AML-193 (cell line): Measurements from ENCODE around the gene MCM6.
"Not testable (repeated sequence)": the region's sequence is repeated elsewhere in the genome, so short reads cannot be mapped to it uniquely, and the experiment has no call there.

Source experiments
- DNase-seq, 2 experiments: peaks; one replicate each; lab custom pipeline; 2025; lab: John Stamatoyannopoulos, UW

The MCM6 gene

DNA sequence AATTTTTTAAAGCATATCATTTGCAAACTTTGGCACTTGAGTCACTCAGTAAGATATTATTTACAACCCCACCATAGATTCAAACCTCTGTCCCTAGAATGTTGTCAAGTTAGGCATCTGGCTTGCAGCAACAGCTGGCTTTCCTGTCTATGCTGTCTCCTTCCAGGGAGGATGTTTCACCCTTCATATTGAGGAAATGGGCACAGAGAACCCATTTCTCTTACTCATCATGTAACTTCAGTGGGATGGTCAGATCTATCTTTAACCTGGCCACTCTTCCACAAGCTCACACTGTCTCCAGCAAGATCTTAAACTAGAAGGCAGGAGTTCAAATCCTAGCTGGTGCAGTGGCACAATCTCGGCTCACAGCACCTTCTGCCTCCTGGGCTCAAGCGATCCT, 55.1 kb downstream of the MCM6 start:
- DNase-seq, result no peak

DNA sequence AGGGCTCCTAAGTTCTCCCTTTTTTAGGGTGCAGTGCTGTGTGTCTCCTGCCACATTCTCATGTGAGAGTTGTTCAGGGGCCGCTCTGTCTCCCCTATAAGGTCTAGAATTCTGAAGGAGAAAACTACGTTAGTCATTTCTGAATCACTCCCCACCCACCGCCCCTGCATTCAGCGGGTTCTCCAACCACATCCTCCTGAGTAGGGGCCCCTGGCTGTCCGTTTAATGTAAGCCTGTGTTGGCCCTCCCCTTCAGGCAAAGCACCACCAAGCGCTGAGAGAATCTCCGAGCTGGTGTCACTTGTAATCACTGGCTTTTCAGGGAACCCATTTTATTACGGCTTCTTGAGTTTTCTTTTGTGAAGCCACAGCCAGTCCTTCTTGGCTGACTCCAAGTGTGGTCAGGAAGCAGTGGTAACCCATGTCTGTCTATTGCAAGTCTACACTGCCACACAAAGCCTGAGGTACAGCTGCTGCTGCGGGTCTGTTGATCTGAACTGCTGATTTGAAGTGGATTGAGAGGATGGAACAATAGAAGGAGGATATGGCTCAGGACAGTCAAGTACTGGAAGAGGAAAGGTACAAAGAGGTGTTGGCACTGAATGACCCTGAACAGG, 56.1 kb downstream of the MCM6 start:
- no peak for DNase-seq

DNA sequence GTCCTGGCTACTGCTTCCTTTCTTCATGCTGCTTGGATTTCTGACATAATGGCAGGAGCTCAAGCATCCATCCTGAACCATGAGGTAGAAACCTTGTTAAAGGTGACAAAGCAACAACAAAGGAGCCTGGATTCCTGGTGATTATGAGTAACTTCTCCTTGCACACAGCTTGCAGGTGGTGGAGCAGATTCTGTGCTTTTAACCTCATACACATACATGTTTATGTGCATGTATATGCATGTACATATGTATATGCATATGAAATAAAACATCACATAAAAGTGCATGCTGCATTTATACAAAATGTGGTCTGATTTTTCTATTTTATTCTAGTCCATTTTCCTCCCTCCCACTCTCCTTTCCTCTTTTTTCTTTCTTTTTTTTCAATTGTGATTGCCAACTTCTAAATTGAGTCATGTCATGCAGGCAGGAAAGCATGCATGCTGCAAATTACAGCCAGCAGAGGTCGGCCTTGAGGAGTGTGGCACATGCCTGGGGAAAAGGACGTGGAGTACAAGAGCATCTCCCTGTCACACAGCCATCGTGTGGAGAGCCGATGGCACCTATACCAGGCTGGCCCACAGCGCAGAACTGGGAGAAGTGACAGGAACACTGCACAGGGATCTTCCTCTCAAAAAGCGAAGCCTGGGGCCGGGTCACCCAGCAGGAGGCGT, 57.2 kb downstream of the MCM6 start:
- DNase-seq, result peak; percentile 3 to 28

DNA sequence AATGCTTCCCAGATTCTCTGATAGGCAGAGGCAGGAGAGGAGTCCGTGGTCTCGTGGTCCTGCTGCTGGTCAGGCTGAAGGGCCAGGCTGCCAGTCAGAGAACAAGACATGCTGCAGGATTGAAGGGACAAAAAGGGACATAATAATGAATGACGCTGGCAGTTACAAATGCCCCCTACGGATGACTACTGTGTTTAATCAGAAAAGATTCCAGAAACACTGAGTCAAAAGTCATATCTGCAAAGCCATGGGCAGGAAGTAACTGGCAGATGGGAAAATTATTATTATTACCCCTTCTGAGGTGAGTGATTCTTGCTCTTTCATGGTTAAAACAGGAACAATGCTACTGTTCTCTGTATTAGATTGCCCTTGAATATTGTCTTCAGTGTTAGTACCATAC, 58.3 kb downstream of the MCM6 start:
- DNase-seq, result no peak

DNA sequence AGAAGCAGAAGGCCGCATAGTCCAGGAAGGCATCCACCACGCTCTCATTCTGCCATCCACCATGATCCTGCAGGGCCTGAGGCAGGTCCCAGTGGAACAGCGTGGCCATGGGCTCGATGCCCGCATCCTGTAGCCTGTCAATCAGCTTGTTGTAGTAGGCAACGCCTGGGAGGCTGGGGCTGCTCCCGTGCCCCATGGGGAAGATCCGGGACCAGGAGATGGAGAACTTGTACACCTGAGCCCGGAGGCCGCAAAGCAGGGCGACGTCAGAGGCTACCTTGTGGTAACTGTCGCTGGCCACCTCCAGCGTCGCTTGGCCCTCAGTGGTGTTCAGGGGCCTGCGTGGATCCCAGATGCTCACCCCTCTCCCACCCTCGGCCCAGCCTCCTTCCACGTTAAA, 58.8 kb downstream of the MCM6 start:
- no peak for DNase-seq

DNA sequence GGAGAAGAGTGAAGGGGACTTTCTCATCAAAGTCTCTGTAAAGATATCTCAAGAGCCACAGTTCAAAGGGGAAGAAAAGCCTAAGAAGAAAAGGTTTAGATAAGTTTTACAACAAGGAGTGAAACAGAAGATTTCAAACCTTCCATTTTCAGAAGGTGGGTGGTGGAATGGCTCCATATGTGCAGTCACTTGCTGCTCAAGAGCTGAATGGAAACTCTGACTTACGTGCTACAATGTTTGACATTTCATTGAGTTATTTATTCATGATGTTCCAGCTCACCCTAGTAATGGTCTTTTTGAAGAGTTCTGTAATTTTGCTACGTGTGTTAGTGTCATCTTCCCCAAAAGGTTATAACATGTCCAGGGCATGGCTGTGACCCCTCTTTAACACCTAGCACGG, 61.0 kb downstream of the MCM6 start:
- DNase-seq, result no peak

DNA sequence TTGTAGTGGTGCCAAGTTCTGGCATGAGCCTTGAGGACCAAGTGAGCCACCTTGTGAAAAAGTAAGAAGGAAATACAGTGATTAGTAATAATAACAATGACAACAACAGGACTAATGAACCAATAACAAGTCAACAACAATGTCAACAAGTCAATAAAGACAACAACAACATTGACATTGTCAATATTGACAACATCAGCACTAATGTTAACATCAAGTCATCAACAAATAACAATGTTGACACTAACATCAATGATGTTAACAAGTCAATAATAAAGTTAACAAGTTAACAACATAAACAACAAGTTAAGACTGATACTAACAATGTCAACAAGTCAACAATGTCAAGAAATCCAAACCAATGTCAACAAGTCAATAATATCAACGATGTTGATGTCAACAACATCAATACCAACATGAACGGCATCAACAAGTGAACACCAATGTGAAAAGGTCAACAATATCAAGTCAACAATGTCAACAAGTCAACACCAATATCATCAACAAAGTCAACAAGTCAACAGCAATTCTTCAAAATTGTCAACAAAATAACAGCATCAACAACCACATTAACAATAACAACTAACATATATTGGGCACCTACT, 63.2 kb downstream of the MCM6 start:
- DNase-seq, result no peak

DNA sequence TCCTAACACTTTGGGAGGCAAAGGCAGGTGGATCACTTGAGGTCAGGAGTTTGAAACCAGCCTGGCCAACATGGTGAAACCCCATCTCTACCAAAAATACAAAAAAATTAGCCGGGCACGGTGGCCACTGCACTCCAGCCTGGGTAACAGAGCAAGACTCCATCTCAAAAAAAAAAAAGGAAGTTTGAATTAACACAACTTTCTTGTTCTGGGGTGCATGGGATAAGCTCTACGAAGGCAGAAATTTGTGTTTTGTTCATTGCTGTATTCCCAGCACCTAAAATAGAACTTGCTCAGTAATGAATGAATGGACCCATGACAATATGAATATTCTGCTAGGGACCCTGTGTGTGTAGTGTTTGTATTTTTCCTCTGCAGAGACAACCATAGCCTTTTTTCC, 68.4 kb downstream of the MCM6 start:
- DNase-seq, result not testable (repeated sequence)

DNA sequence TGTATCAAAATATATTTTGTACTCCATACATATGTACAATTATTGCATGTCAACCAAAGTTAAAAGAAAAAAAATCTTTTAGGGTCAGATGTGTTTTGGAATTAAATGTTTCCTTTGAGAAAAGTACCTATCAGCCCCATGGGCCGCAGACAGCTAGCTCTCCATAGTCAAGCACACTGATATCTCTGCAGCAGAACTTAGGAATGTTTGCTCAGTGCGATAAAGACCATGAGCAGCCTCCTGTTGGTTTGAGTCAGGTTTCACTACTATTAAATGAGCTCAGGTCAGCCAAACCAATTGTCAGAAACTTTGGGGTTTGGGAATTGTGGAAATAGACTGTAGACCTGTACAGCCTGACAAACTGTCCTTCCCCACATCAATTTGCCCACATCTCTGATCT, 73.0 kb downstream of the MCM6 start:
- DNase-seq, result no peak

DNA sequence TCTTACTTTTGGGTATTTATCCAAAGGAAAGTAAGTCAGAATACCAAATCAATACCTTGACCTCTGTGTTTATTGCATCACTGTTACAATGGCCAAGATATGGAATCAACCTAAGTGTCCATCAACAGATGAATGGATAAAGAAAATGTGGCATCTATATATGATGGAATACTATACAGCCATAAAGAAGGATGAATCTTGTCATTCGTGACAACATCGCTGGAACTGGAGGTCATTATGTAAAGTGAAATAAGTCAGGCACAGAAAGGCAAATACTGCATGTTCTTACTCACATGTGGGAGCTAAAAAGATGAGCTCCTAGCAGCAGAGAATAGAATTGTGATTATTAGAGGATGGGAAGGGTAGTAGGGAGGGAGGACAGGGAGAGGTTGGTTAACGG, 73.9 kb downstream of the MCM6 start:
- no peak for DNase-seq

DNA sequence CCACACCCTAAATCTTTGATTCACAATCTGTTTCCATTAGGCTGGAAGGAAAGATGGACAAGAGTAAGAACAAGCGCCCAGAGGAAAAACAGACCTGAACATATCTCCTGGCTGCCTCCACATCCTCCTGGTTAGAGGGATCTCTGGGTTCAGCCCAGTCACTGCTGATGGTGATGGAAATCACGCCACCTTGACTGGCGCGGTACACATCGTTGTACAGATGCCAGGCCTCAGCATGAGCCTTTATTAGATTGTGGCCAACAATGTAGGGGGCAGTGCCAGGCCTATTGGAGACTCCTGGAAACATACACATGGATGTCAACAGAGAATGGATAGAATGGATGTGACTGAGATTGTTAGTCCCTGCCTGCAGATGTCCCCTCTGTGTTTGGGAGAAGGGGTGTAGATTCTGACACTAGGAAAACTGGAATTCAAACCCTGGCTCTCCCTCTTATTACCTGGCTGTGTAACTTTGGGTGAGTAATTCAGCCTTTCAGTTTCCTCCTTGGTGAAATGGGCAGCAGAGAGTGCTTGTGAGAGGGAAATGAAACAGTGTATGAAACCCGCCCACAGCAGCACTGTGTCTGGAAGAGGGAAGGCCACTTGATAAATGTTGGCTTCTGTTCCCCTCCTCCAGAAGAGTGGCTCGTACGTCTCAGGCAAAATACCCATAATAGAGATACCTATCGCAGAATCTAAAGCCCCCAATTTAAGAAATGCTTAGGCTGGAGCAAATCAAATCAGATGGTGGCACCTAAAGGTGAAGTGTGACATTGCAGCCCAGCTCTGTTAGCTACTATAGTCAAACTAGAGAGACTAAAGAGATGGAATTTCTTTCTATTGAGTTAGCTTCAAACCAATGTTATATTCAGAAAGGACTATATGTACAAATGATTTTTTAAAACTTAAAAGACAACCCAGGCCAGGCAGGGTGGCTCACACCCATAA, 75.5 kb downstream of the MCM6 start:
- DNase-seq, result no peak

DNA sequence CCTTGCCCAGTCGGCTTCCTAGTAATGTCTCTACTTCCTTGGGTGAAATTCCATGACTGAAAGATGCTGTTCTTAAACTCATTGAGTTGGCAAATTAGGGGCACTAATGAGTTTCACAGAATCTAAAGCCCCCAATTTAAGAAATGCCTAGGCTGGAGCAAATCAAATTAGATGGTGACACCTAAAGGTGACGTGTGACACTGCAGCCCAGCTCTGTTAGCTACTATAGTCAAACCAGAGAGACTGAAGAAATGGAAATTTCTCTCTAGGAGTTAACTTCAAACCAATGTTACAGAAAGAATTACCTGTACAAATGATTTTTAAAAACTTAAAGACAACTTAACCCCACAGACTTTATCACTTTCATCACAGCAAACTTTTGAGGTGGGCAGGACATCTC, 76.5 kb downstream of the MCM6 start:
- DNase-seq, result no peak

DNA sequence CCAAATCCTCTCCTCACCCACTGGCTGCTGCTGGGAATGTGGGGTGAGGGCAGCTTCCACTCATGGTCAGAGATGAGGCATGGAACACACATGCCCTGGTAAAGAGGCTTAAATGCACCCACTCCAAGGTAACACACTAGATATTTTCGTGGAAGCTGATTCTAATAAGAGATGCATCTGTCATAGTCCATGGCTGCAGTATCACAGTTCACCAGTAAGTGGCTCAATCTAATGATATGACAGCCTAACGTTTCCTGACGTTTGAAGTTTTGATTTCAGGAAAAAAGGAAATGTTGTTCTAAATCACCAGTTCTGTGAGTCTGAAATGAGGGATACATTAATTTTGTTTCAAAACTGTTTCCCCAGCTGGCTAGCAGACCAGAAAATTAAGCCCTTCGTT, 77.5 kb downstream of the MCM6 start:
- DNase-seq, result peak in 1 of 2 experiments; percentile 12

DNA sequence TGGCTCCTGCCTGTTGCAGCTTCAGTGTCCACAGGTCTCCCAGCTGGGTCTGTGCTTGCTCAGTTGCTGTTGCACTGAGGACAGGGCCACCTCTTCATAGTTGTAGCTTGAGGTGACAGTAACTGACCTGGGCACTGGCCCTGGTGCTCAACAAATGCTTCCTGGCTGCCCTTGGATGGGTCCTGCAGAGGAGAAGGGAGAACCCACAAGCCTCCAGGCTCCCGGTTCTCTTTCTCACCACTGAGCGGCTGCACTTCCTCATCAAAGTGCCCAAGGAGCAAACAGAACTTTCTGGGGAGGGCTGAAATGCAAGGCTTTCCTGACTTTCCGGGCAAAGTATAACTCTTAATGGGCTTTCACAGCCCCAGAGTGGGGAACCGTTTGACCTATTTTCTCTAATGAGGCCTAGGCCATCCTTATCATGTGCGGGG, 78.0 kb downstream of the MCM6 start:
- no peak for DNase-seq

DNA sequence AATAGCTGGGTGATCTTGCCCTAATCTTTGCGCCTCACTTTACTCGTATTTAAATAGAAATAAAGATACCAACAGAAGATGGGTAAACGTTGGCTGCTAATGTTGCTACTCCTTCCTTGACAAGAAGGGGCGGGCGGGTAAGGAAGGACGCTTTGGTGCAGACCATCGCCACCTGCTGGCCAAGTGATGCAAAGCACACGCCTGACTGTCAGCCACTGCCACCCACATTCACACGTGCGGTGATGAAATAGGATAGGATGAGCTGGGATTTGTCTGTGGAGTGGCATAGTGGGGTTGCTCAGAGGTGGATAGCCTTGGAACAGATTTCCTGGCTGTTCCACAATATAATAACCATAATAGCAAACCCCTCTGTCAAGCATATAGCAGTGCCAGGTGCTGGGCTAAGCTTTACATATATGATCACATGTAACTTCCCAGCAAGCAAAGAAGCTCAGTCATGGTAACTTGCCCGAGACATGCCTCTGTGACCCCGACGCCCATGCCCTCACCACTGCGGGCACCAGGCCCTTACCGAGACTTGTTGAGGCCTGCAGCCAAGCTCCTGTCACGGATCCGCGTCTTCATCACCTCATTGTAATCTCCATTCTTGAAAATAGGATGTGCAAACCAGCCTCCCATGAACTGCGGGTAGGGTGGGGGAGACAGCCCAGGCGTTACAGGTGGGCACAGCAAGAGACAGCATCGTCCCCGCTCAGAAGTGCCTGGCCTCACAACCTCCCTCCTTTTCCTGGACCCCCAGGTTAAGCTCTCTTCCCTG, 78.6 kb downstream of the MCM6 start:
- peak; percentile 74 to 80 for DNase-seq

DNA sequence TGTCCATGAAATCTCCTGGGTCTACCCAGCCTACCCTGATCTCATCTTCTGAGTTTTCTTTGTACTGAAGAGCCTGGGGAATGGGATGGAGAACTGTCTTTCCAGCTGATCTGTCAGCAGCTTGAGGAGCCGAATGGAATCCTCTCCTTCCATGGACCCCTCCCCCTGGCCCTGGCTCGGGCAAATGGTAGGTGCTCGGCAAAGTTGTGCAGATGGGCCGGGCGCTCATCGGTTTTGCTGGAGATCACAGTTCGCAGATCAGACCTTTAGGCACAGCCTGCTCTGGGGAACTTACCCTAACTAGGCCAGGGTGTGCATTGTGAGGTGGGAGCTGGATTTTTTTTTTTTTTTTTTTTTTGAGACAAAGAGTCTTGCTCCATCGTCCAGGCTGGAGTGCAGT, 79.6 kb downstream of the MCM6 start:
- DNase-seq, result no peak

DNA sequence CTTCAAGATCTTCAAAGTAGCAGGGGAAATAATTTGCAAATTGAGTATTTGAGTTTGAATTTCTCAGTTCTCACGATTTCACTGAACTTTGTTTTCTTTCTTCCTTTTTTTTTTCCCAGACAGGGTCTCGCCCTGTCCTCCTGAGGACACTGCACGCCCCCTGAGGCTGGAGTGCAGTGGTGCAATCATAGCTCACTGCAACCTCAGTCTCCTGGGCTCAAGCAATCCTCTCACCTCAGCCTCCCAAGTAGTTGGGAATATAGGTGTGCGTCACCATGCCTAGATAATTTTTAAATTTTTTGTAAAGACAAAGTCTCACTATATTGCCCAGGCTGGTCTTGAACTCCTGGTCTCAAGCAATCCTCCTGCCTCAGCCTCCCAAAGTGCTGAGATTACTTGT, 80.6 kb downstream of the MCM6 start:
- DNase-seq, result not testable (repeated sequence)

DNA sequence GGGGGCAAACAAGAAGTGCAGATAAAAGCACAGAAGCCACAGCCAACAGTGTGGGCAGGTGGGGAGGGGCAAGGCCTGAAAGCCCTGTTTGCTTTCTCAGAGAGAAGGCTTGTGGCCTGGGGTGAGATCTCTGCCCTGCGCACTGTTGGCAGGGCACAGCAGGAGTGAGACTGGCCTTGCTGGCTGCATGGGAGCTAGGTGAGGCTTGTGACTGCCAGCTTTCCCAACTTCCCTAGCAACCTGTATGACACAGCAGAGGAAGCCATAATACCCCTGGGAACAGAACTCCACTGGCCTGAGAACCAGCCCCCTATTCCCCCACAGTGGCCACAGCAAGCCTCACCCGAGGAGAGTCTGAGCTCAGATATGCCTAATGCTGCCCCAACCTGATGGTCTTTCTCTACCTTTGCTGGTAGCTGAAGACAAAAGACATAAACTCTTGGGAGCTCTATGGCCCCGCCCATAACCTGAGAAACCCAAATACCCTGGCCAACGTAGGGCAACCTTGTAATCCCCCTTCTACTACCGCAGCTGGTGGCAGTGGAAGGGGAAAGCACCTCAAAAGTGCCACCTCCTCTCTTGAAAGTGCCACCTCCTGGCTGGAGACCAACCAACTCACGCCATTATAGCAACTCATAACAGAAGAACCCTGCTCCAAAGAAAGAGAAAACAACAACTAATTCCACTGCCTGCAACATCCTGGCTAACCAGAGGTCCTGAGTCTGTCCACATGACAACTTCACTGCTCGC, 83.7 kb downstream of the MCM6 start:
- DNase-seq, result no peak

DNA sequence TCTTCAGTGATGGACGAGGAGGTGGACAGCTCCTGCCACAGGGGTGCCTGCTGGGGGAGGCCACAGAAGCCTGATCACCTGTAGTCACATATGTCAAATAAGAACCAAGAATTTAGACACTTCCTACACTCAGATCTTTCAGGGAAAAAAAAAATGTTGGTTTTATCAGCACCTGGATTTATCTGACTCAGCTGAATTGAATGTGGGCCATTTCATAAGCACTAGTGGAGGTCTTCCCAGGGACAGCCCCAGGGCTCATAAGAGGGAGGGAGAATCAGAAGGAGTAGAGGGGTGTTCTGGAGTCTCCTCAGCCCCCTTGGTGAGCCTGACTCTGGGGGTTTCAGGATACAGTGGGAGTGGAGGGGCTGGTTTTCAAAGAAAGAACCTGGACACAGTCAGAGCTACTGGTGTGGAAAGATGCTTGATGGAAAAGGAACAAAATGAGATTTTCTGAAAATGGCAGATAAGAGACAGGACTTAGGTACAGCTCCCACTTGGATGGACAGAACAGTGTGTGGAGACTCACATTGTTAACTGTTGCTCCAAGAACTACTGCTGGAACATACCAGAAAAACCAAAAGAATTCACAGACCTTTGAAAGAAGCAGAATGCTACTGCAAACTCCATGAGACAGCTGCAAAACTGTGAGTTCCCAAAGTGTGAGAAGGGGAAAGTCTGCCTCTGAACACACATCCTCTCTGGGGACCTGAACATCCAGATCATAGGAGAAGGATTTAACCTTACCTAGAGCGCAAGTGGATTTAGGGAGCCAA, 84.6 kb downstream of the MCM6 start:
- DNase-seq, result no peak

DNA sequence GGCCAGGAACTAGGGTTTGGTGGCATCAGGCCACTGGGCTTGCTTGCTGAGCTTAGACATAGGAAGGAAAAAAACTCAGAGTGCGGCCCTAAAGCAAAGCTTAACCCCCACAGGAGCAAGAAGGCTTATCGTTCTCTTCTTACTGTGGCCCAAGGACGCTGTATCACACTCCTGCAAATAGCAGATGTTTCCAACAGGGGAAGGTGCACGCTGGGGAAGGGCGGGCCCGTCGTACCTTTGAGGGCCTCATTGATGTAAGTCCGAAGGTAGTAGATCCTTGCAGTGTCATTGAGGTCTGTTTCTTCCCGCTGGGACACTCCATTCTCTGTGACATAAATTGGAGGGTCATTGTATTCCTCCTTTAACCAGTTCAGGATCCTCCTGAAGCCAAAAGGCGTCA, 85.8 kb downstream of the MCM6 start:
- DNase-seq, result no peak
